ENCODE data around the gene THBS3.
"Not testable (repeated sequence)": the region's sequence is repeated elsewhere in the genome, so short reads cannot be mapped to it uniquely, and the experiment has no call there.

The THBS3 gene

DNA sequence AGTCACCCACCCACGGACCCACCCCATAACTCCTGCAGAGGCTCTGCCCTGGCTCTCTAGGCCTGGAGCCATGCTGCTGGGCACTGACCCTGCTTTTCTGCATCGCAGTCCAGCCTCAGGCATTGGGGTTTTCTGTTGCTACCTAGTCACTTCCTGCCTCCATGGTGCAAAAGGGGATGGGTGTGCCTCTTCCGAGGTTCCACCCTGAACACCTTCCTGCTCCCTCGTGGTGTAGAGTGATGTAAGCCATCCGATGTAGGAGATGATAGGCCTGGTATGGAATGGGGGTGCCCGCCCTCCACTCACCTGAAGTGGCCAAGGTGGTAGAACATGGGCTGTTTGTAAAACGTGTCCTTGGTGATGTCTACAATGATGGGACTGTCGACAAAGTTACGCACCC lies 27.7 kb upstream of the THBS3 start:
- DNase-seq (ENCODE audit: low spot score); FAIRE-seq: not testable (repeated sequence)

DNA sequence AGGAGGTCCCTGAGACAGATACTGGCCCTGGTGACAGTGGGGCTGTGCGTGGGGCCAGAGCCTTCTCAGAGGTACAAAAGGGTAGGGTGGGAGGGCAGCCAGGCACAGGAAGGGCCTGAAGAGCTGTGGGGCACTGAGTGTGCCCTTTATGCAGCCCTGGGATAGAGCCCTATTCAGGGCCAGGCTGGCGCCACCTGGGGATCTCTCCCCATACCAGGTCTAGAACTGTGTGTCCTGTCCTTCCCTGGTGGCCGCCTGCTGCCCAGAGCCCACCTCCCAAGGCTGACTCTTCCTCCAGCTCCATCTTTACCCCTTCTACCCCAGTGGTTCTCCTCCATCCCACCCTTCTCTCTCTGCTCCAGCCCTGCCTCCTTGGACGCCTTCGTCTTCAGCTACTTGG lies 25.8 kb upstream of the THBS3 start:
- not testable (repeated sequence) for FAIRE-seq; DNase-seq (ENCODE audit: low spot score)

DNA sequence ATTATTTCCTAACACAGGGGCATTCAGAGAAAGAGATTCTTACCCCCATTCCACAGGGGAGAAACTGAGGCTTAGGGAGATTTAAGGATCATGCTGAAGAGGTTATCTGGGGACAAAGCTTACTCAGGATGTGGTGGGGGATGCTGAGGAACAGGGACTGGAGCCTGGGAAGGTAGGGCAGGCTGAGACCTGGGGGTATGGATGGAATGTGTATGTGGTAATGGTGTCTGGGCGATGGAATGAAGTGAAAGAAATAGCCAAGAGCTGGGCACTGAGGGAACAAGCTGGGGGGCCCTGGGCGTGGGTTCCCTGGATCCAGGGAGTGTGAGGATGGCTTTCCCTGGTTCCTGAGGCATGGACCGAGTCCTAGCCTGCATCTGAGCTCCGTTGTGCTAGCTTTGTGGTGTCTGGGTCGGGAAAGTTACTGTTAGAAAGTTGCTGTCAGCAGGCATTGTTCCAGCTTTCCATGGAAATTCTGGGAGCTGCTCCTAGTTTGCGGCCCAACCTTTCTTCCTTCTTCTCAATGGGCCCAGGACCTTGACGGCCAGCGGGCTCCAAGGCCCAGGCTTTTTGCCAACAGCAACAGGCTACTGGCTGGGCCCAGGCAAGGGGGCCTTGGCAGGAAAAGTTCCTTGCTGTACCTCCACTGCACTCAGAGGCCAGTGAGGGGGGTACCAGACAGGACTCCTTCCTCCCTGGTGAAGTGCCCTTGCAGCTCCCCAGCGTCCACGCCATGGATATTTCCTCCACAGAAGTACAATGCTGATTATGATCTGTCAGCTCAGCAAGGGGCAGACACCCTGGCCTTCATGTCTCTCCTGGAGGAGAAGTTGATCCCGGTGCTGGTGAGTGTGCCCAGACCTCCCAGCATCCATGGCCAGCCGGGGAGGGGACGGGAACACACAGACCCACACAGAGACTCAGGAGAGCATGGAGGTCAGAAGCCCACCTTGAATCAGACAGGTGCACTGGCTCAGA lies 24.6 kb upstream of the THBS3 start:
- not testable (repeated sequence) for FAIRE-seq; DNase-seq (ENCODE audit: low spot score)

- not testable (repeated sequence) for DNase-seq (ENCODE audit: low spot score); FAIRE-seq
These were observed 23.6 kb upstream of the THBS3 start for GRCh38 chr1:155231302-155231701.

- no peak for DNase-seq (ENCODE audit: low spot score)
- FAIRE-seq, result no peak
These were observed 20.4 kb upstream of the THBS3 start for GRCh38 chr1:155228096-155228427.

DNA sequence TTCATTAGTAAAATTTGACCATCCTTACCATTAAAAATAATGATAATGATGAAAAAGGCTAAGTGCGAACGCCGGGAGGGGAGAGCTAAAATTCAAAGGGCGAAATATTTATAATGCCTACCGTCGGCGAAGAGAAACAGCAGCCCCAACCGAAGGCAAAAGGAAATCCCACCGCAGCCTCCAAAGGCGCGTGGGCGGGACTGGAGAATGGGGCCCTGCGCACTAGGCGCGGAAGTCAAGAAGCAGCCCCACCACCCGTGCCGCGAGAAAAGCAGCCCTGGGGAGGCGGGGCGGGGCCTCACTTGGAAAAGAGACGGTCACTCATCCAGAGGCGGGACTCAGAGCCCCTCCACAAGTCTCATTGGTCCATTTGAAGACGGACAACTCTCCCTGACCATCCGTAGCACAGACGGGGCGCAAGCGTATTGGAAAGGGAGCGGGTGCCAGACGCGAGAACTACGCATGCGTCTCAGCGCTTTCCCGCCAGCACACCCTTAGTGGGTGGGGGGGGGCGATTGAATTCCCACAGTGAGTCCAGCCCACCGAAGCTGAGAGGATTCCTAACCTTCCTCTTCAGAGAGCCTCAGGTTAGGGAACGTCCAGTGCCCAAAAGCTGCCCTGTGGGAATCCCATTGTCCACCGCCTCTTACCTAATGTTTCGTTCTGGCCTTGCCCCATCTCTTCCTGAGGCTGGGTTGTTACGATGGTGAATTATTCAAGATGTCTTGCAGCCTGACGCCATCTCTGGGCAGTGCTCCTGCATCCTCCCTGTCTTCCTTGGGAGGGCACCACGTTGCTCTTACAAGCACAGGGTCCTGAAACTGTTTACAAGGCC lies 19.8 kb upstream of the THBS3 start:
- FAIRE-seq, result no peak
- DNase-seq (ENCODE audit: low spot score), result peak; percentile 99

GRCh38 chr1:155226910-155227260 lies 19.2 kb upstream of the THBS3 start:
- no peak for FAIRE-seq

GRCh38 chr1:155226188-155226909 lies 18.7 kb upstream of the THBS3 start:
- no peak for FAIRE-seq
- peak; percentile 68 for DNase-seq (ENCODE audit: low spot score)

More at GRCh38 chr1:155226910-155227260, 19.2 kb upstream of the THBS3 start:
- peak; percentile 56 for DNase-seq (ENCODE audit: low spot score)

DNA sequence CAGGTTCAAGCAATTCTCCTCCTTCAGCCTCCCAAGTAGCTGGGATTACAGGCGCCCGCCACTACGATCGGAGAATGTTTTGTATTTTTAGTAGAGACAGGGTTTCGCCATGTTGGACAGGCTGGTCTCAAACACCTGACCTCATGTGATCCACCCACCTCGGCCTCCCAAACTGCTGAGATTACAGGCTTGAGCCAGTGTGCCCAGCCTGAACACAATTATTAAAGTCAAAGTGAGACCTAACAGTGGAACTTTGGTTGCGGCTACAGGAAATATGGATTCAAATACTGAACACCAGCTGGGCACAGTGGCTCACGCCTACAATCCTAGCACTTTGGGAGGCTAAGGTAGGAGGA lies 17.7 kb upstream of the THBS3 start:
- FAIRE-seq, result not testable (repeated sequence)

DNA sequence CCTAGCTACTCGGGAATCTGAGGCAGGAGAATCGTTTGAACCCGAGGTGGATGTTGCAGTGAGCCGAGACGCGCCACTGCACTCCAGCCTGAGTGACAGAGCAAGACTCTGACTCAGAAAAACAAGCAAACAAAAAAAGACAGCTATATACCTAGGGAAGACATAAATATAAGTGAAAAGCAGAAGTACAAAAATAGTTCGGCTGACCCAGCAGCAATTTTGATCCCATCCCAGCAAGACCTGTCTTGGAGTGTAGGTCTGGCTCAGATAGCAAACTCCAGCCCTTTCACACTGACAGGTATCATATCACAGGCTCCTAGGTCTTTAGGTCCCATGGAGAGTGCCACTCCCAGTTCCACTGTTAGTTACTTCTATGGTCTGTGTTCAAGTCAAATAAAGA lies 15.3 kb upstream of the THBS3 start:
- DNase-seq (ENCODE audit: low spot score), result no peak

More for the DNA sequence above, 17.7 kb upstream of the THBS3 start:
- DNase-seq (ENCODE audit: low spot score), result not testable (repeated sequence)

DNA sequence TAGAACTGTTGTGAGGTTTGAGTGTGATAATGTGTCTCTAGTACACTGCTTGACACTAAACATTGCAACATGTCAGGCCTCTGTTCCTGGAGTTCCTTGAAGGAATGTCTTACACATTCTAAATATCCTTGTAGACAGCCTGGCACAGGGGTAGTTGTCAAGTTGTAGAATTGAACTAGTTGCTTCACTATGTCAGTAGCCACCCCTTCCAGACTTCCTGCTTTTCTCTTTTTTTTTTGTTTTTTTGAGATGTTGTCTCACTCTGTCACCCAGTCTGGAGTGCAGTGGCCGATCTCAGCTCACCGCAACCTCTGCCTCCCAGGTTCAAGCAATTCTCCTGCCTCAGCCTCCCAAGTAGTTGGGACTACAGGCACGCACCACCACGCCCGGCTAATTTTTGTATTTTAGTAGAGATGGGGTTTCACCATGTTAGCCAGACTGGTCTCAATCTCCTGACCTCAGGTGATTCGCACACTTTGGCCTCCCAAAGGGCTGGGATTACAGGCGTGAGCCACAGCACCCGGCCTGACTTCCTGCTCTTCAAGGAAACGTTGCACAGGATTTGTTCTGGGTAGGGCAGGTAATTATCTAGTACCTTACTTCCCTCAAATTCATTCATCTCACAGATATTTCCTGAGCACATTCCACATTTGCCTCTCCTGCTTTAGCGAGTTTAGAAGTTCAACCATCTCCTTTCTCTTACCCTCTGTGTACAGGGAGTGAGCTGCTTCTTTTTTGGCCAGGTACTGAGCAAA lies 12.7 kb upstream of the THBS3 start:
- DNase-seq (ENCODE audit: low spot score); FAIRE-seq: not testable (repeated sequence)

More for the DNA sequence above, 15.3 kb upstream of the THBS3 start:
- no peak for FAIRE-seq

DNA sequence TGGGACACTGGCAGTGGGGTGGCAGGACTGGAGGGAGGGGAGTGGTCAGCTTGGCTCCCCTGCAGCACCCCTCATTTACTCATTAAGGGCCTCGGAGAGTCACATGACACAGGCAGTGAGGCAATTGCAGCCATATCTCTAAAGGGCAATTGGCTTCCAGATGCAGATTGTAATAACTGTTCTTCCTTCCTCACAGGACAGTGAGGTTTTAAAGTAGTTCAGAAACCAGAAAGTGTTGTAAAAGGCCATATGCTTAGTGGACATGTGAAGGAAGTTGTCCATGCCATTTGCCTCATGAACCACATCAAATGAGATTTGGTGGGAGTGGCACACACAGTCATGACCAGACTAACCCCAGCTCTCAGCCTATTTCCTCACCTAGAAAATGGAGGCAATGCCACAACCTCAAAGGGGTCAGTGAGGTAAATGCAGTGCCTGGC lies 11.9 kb upstream of the THBS3 start:
- DNase-seq (ENCODE audit: low spot score), result no peak
- FAIRE-seq, result no peak

- FAIRE-seq (no peak), DNase-seq (ENCODE audit: low spot score) (peak; percentile 54)
These were observed 11.3 kb upstream of the THBS3 start for GRCh38 chr1:155218854-155219591.

DNA sequence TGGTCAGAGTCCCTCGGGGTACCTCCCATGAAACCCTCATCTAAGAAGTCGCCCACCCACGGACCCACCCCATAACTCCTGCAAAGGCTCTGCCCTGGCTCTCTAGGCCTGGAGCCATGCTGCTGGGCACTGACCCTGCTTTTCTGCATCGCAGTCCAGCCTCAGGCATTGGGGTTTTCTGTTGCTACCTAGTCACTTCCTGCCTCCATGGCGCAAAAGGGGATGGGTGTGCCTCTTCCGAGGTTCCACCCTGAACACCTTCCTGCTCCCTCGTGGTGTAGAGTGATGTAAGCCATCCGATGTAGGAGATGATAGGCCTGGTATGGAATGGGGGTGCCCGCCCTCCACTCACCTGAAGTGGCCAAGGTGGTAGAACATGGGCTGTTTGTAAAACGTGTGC lies 7.0 kb upstream of the THBS3 start:
- not testable (repeated sequence) for DNase-seq (ENCODE audit: low spot score); FAIRE-seq

GRCh38 chr1:155212051-155212440 lies 4.3 kb upstream of the THBS3 start:
- DNase-seq (ENCODE audit: low spot score); FAIRE-seq: not testable (repeated sequence)

DNA sequence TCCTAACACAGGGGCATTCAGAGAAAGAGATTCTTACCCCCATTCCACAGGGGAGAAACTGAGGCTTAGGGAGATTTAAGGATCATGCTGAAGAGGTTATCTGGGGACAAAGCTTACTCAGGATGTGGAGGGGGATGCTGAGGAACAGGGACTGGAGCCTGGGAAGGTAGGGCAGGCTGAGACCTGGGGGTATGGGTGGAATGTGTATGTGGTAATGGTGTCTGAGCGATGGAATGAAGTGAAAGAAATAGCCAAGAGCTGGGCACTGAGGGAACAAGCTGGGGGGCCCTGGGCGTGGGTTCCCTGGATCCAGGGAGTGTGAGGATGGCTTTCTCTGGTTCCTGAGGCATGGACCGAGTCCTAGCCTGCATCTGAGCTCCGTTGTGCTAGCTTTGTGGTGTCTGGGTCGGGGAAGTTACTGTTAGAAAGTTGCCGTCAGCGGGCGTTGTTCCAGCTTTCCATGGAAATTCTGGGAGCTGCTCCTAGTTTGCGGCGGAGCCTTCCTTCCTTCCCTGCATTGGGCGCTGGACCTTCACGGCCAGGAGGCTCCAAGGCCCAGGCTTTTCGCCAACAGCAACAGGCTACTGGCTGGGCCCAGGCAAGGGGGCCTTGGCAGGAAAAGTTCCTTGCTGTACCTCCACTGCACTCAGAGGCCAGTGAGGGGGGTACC lies 3.8 kb upstream of the THBS3 start:
- not testable (repeated sequence) for DNase-seq (ENCODE audit: low spot score); FAIRE-seq

- DNase-seq (ENCODE audit: low spot score) (no peak), FAIRE-seq (no peak)
These were observed 2.8 kb upstream of the THBS3 start for GRCh38 chr1:155210314-155211104.

DNA sequence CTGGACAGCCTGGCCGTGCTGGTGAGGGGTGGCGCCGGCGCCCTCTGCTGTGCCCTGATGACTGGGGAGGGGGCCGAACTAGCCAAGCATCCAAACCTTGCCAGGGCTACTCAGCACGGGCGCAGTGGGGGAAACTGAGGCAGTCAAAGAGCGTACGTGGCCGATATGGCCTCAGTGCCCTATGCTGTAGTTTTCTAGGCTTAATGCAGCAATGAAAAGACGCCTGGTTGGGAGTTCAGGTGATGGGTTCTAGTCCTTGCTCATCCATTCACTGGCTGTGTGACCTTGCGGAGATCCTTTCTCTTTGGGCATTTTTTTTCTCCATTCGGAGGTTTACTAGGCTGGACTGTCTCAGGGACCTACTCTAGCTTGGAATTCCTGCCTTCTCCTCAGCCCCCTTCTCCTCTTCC lies 1.6 kb upstream of the THBS3 start:
- DNase-seq (ENCODE audit: low spot score) (no peak), FAIRE-seq (no peak)

Data from urothelium cell line (cell line).